NCI-H2081 (cell line): ENCODE measurements around the gene BLCAP.
"Not testable (repeated sequence)": the region's sequence is repeated elsewhere in the genome, so short reads cannot be mapped to it uniquely, and the experiment has no call there.

Source experiments
- DNase-seq, 2 experiments: peaks; one replicate each; lab custom pipeline; 2025; lab: John Stamatoyannopoulos, UW

Gene BLCAP

GRCh38 chr20:37480919-37481318 lies 46.8 kb downstream of the BLCAP start:
- DNase-seq: no peak

GRCh38 chr20:37479925-37480691 lies 47.6 kb downstream of the BLCAP start:
- DNase-seq: no peak

- no peak for DNase-seq
Measured at GRCh38 chr20:37479266-37479665, 48.4 kb downstream of the BLCAP start.

- no peak for DNase-seq
Measured at GRCh38 chr20:37477041-37477440, 50.6 kb downstream of the BLCAP start.

GRCh38 chr20:37475252-37475651 lies 52.4 kb downstream of the BLCAP start:
- DNase-seq: no peak

- no peak for DNase-seq
Measured at GRCh38 chr20:37474386-37474785, 53.3 kb downstream of the BLCAP start.

- no peak for DNase-seq
Measured at GRCh38 chr20:37473249-37474000, 54.3 kb downstream of the BLCAP start.

GRCh38 chr20:37472435-37472834 lies 55.2 kb downstream of the BLCAP start:
- not testable (repeated sequence) for DNase-seq

- no peak for DNase-seq
Measured at GRCh38 chr20:37471741-37472235, 55.9 kb downstream of the BLCAP start.

- DNase-seq: not testable (repeated sequence)
Measured at GRCh38 chr20:37470190-37470589, 57.5 kb downstream of the BLCAP start.

- no peak for DNase-seq
Measured at GRCh38 chr20:37469531-37469930, 58.1 kb downstream of the BLCAP start.

- DNase-seq: no peak
Measured at GRCh38 chr20:37468886-37469285, 58.8 kb downstream of the BLCAP start.
